ENCODE data around the gene SCAF8.
"Not testable (repeated sequence)": the region's sequence is repeated elsewhere in the genome, so short reads cannot be mapped to it uniquely, and the experiment has no call there.

The SCAF8 gene

DNA sequence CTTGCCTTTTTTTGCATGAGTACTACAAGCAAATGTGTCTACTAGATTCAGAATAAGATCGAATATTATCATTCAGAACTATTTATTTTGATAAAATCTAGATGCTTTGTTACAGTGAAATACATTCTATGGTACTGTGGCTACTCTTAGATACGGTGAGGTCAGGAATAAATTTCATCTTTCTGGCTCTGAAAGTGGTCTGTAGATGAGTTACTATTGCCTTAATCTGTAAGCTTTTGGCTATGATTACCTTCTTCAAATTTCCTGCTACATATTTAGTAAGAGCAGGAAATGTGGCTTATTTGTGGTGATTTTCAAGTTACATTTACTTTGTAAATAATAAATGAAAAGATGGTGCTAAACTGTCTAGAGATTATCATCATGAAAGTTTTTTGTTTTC lies 50.0 kb downstream of the SCAF8 start:
- Histone ChIP-seq H3K4me1 (ENCODE audit: insufficient read depth, low read length) (no peaks in the 10 kb centered on the region), H3K36me3 (ENCODE audit: insufficient read depth, low read length) (0 out of 2 replicates have a peak, but pooled peaks cover 2% of the 10 kb centered on the region), H3K9ac (ENCODE audit: low read depth, low read length) (no peak overlapping the region), H3K9me3 (ENCODE audit: control insufficient read depth, insufficient read depth, low read length) (no peaks in the 10 kb centered on the region)

DNA sequence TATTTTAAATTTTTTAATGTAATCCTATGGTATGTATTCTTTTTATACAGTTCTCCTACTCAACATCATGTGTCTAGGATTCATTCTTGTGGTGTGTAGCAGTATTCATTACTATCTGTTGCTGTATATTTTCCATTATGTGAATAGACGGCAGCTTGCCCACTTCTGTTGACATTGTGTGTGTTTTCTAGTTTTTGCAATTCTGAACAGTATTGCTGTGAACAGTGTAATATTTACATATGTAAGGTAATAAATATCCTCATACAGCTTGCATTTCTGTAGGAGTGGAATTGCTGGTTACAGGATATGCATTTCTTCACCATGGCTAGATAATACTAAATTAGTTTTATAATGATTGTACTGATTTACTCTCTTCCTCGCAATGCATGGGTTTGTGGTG lies 51.9 kb downstream of the SCAF8 start:
- Histone ChIP-seq H3K4me1 (ENCODE audit: insufficient read depth, low read length) (no peaks in the 10 kb centered on the region), H3K9me3 (ENCODE audit: control insufficient read depth, insufficient read depth, low read length) (no peaks in the 10 kb centered on the region), H3K9ac (ENCODE audit: low read depth, low read length) (no peak overlapping the region), H3K36me3 (ENCODE audit: insufficient read depth, low read length) (0 out of 2 replicates have a peak, but pooled peaks cover 2% of the 10 kb centered on the region)

GRCh38 chr6:154786144-154786868 lies 53.1 kb downstream of the SCAF8 start:
- H3K36me3 ChIP-seq (ENCODE audit: insufficient read depth, low read length), result 0 out of 2 replicates have a peak, but pooled peaks cover 2% of the 10 kb centered on the region
- no peaks in the 10 kb centered on the region for H3K4me1 ChIP-seq (ENCODE audit: insufficient read depth, low read length)
- no peaks in the 10 kb centered on the region for H3K9me3 ChIP-seq (ENCODE audit: control insufficient read depth, insufficient read depth, low read length)
- no peak overlapping the region for H3K9ac ChIP-seq (ENCODE audit: low read depth, low read length)

- Histone ChIP-seq H3K9ac (ENCODE audit: low read depth, low read length) (no peak overlapping the region), H3K36me3 (ENCODE audit: insufficient read depth, low read length) (no peaks in the 10 kb centered on the region; the same call in 1 of the 2 replicates), H3K4me1 (ENCODE audit: insufficient read depth, low read length) (no peaks in the 10 kb centered on the region), H3K9me3 (ENCODE audit: control insufficient read depth, insufficient read depth, low read length) (no peaks in the 10 kb centered on the region)
Observed at GRCh38 chr6:154791556-154792317, 58.5 kb downstream of the SCAF8 start.

DNA sequence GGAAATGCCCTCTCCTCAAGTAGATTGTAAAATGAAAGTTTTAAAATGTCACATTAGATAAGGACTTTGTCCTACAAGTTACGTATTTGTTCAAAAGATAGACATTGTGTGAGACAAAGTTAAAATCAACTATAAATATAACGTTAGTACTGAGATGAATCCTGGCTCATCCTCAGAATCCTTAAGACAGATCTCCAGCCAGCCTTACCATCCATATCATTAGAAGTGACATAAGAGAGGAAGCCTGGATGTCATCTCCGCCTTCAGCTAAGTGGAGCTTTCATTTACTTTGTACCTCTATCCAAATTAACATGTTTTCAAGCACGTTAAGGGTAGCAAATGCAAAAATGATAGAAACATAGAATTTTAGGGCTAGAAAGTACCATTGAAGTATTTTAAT lies 59.1 kb downstream of the SCAF8 start:
- no peak overlapping the region for H3K9ac ChIP-seq (ENCODE audit: low read depth, low read length)
- H3K4me1 ChIP-seq (ENCODE audit: insufficient read depth, low read length), result no peaks in the 10 kb centered on the region
- no peaks in the 10 kb centered on the region for H3K9me3 ChIP-seq (ENCODE audit: control insufficient read depth, insufficient read depth, low read length)
- no peaks in the 10 kb centered on the region; the same call in 1 of the 2 replicates for H3K36me3 ChIP-seq (ENCODE audit: insufficient read depth, low read length)

DNA sequence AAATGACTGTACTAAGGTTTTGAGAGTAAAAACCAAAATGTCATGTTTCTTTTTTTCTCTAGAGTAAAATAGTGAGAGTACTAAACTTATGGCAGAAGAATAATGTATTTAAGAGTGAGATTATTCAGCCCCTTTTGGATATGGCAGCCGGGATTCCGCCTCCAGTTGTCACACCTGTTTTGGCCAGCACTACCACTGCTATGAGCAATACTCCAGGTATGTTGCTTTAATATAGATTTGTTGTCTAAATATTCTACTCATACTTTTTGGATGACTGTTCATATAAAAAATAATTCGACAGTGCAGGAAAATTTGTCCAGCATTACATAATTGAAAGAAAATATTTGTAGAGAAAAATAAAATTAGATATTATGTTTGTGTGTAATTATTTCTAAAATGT lies 59.5 kb downstream of the SCAF8 start:
- Histone ChIP-seq H3K36me3 (ENCODE audit: insufficient read depth, low read length) (no peaks in the 10 kb centered on the region; the same call in 1 of the 2 replicates), H3K4me1 (ENCODE audit: insufficient read depth, low read length) (no peaks in the 10 kb centered on the region), H3K9ac (ENCODE audit: low read depth, low read length) (no peak overlapping the region), H3K9me3 (ENCODE audit: control insufficient read depth, insufficient read depth, low read length) (no peaks in the 10 kb centered on the region)

GRCh38 chr6:154796484-154796883 lies 63.3 kb downstream of the SCAF8 start:
- H3K9me3 ChIP-seq (ENCODE audit: control insufficient read depth, insufficient read depth, low read length), result no peaks in the 10 kb centered on the region
- no peaks in the 10 kb centered on the region for H3K4me1 ChIP-seq (ENCODE audit: insufficient read depth, low read length)
- no peaks in the 10 kb centered on the region; the same call in 1 of the 2 replicates for H3K36me3 ChIP-seq (ENCODE audit: insufficient read depth, low read length)
- no peak overlapping the region for H3K9ac ChIP-seq (ENCODE audit: low read depth, low read length)

- H3K36me3 ChIP-seq (ENCODE audit: insufficient read depth, low read length), result no peaks in the 10 kb centered on the region; the same call in 1 of the 2 replicates
- H3K9me3 ChIP-seq (ENCODE audit: control insufficient read depth, insufficient read depth, low read length), result no peaks in the 10 kb centered on the region
- H3K9ac ChIP-seq (ENCODE audit: low read depth, low read length), result no peak overlapping the region
- H3K4me1 ChIP-seq (ENCODE audit: insufficient read depth, low read length), result no peaks in the 10 kb centered on the region
Observed at GRCh38 chr6:154797857-154798256, 64.6 kb downstream of the SCAF8 start.

DNA sequence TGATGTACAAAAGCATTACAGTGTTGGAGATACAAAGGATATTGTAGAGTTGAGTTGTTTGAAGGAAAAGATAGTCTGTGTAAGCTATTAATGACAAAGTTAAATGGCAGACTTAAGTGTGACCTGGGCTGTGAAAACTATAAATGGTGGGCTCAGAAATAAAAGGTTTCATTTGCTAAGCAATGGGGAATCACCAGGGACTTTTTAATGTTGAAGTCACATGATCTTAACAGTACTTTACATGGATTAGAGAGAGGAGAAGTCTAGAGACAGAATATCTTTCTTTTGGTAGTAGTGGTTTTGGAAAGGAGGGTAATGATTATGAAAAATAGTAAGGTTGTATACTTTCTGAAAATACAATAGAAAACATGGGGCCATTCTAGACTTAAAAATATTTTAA lies 67.1 kb downstream of the SCAF8 start:
- Histone ChIP-seq H3K4me1 (ENCODE audit: insufficient read depth, low read length) (no peaks in the 10 kb centered on the region), H3K9me3 (ENCODE audit: control insufficient read depth, insufficient read depth, low read length) (no peaks in the 10 kb centered on the region), H3K9ac (ENCODE audit: low read depth, low read length) (no peak overlapping the region), H3K36me3 (ENCODE audit: insufficient read depth, low read length) (peaks cover 2% of the 10 kb centered on the region; the same call in 1 of the 2 replicates)

GRCh38 chr6:154805288-154805911 lies 72.2 kb downstream of the SCAF8 start:
- Histone ChIP-seq H3K4me1 (ENCODE audit: insufficient read depth, low read length) (no peaks in the 10 kb centered on the region), H3K9ac (ENCODE audit: low read depth, low read length) (no peak overlapping the region), H3K36me3 (ENCODE audit: insufficient read depth, low read length) (peaks cover 17% of the 10 kb centered on the region), H3K9me3 (ENCODE audit: control insufficient read depth, insufficient read depth, low read length) (no peaks in the 10 kb centered on the region)

- Histone ChIP-seq H3K9ac (ENCODE audit: low read depth, low read length) (no peak overlapping the region), H3K9me3 (ENCODE audit: control insufficient read depth, insufficient read depth, low read length) (no peaks in the 10 kb centered on the region), H3K36me3 (ENCODE audit: insufficient read depth, low read length) (peaks cover 19% of the 10 kb centered on the region), H3K4me1 (ENCODE audit: insufficient read depth, low read length) (no peaks in the 10 kb centered on the region)
Observed at GRCh38 chr6:154806804-154807203, 73.6 kb downstream of the SCAF8 start.

- not testable (repeated sequence) for H3K9ac ChIP-seq (ENCODE audit: low read depth, low read length); H3K4me1 ChIP-seq (ENCODE audit: insufficient read depth, low read length); H3K9me3 ChIP-seq (ENCODE audit: control insufficient read depth, insufficient read depth, low read length)
- peaks cover 29% of the 10 kb centered on the region for H3K36me3 ChIP-seq (ENCODE audit: insufficient read depth, low read length)
Observed at GRCh38 chr6:154811663-154812062, 78.4 kb downstream of the SCAF8 start.

DNA sequence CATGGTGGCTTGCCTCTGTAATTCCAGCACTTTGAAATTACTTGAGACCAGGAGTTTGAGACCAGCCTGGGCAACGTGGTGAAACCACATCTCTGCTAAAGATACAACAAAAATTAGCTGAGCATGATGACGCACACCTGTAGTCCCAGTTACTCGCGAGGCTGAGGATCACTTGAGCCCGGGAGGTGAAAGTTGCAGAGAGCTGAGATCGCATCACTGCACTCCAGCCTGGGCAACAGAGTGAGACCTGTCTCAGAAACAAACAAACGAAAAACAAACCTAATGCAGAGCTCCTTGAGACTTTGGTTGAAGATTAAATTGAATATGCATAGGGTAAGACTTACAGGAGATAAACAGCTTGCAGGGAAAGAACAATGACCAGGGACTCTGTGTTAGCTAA lies 80.8 kb downstream of the SCAF8 start:
- Histone ChIP-seq H3K9ac (ENCODE audit: low read depth, low read length) (no peak overlapping the region), H3K9me3 (ENCODE audit: control insufficient read depth, insufficient read depth, low read length) (no peaks in the 10 kb centered on the region), H3K4me1 (ENCODE audit: insufficient read depth, low read length) (no peaks in the 10 kb centered on the region), H3K36me3 (ENCODE audit: insufficient read depth, low read length) (peaks cover 21% of the 10 kb centered on the region)

DNA sequence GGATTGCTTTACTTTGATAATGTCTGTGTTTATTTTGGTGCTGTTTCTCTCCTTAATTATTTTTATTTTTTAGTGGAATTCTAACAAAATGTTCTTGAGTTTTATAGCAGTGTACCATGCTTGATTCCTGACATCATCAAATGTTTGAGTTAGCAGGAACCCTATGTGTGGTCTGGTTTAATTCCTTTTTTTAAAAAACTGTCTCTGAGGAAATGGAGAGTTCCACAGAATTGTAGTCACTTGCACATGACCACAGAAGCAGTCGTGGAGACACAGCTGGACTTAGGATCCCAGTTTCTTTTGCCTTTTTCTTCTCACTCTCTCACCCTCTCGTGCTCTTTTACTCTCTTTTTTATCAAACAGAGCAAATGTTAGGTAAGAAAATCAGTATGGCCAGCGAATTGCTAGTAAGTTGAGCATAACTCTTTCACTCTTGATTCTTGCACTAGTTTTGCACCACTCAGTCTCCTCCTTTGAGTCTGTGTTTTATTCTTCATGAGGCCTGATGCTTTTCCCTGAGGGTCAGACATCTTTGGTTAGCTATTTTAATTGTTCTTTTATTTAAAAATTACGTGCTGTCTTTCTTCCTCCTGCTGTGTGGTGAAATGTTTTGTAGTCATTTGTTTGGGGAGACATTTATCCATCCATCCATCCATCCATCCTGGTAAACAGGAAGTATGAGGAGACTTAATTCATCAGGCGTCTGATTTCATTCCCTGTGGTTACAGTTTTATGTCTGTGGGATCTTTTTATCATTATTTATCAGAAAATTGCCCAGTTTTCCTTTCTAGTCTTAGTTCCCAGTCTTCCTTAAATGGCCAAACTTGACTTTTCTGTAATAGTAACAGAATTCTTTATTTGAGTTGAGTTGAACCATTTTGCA lies 83.0 kb downstream of the SCAF8 start:
- peaks cover 17% of the 10 kb centered on the region for H3K36me3 ChIP-seq (ENCODE audit: insufficient read depth, low read length)
- H3K9me3 ChIP-seq (ENCODE audit: control insufficient read depth, insufficient read depth, low read length), result no peaks in the 10 kb centered on the region
- no peaks in the 10 kb centered on the region for H3K4me1 ChIP-seq (ENCODE audit: insufficient read depth, low read length)
- H3K9ac ChIP-seq (ENCODE audit: low read depth, low read length), result no peak overlapping the region

Measured in ES-I3 (cell line).